Activated T-cell treated with anti-CD3 and anti-CD28 coated beads, Interleukin-2, amount 50 U/mL, for 48 hours (primary cell): ENCODE results near the gene MTG2.

Source experiments
- DNase-seq, 2 experiments: peaks; one replicate each; pipeline ENCODE4 v3.0.0-alpha.2; 2020

Gene MTG2, protein sequence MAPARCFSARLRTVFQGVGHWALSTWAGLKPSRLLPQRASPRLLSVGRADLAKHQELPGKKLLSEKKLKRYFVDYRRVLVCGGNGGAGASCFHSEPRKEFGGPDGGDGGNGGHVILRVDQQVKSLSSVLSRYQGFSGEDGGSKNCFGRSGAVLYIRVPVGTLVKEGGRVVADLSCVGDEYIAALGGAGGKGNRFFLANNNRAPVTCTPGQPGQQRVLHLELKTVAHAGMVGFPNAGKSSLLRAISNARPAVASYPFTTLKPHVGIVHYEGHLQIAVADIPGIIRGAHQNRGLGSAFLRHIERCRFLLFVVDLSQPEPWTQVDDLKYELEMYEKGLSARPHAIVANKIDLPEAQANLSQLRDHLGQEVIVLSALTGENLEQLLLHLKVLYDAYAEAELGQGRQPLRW

DNA sequence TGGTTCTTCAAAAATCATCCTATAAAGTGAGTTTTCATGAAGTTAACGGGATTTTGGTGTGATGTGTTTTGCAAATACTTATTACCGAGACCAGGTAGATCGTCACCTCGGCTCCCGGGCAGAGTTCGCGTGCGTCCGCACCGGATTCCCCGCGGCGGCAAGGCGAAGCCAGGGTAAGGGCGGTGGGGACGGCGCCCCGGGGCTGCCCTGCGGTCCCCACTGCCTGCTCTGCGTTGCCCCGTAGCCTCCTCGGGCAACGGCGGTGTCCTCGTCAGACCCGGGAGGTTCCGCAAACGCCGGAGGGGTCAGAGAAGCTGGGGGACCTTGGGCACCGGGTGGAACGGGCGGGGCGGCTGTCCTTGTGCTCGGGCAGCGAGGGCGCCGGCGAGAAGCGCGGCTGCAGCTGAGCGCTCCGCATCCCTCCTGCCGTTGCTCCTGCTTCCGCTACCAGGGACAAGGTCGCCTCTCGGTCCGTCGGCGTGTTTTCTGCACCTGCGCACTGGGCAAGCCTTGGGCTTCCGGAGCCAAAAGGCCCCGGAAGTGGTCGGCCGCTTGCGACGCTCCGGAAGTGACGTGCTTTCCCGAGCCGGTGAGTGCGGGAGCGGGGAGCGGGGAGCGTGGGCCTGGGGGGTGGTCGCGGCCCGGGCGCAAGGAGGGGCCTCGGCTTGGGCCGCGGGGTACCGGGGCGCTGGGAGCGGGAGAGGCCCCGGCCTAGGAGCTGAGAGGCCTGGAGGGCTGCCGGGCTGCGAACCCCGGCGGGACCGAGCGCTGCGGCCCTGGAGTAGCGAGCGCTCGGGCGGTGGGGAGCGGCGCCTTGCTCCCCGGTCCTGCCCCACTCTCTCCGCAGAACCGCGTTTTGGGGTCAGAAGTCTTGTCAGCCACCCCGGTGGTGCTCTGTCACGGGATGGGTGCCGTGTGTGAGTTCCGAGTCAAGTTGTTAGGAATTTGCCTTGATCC is at the start of gene MTG2:
MTG2 (plus strand) TSS at position 560 of the 957 bp plus-strand sequence. CDS start 10,393 bp downstream, outside the sequence.
- DNase-seq, result peak; percentile 95

GRCh38 chr20:62133051-62133845 is 49.6 kb upstream of the MTG2 start:
- no peak for DNase-seq

DNA sequence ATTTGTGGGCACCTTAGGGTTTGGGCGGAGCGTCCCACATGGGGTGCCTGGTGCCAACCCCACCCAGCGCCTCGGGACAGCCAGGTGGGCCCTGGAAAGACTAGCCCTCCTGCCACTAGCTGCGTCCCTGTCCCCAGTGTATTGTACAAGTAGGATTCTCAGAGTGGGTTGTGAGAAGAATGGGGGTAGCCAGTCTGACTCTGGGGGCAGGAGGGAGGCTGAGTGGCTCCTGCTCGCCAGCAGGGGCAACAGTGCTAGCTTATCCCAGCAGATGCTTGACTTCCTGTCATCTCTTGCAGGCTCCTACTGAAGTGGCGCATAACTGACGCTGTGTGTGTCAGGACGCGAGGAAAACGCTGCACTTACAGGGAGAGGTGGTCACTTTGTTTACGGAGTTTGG is 49.0 kb upstream of the MTG2 start:
- no peak for DNase-seq

DNA sequence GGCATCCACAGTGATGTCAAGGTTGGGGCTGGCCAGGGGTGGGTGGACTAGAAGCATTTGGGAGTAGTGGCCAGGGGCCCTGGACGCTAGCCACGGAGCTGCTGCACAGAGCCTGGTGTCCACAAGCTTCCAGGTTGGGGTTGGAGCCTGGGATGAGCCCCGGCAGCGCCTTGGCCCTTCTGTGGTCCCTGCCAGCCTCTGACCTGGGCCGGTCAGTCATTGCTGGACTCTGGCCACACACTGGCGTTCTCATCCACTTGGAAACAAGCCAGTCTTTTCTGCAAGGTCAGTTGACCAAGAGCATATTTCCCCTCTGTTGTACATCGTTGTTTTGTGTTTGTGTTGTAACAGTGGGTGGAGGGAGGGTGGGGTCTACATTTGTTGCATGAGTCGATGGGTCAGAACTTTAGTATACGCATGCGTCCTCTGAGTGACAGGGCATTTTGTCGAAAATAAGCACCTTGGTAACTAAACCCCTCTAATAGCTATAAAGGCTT is 48.0 kb upstream of the MTG2 start:
- no peak for DNase-seq

GRCh38 chr20:62135573-62136266 is 47.1 kb upstream of the MTG2 start:
- DNase-seq, result no peak

GRCh38 chr20:62136283-62137091 is 46.3 kb upstream of the MTG2 start:
- DNase-seq, result peak; percentile 68 to 73

DNA sequence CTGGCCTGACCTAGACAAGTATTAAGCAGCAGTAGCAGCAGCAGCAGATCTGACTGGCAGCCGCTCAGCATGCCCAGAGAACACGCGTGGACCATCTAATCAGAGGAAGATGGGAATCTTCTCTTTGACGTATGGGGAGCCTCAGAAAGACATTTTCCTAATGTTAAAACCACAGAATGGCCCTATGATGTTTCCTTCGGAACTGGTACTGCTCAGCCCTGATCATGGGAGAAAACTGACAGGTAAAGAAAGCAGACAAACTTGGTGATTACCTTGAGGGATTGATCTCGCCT is 45.8 kb upstream of the MTG2 start:
- no peak for DNase-seq

DNA sequence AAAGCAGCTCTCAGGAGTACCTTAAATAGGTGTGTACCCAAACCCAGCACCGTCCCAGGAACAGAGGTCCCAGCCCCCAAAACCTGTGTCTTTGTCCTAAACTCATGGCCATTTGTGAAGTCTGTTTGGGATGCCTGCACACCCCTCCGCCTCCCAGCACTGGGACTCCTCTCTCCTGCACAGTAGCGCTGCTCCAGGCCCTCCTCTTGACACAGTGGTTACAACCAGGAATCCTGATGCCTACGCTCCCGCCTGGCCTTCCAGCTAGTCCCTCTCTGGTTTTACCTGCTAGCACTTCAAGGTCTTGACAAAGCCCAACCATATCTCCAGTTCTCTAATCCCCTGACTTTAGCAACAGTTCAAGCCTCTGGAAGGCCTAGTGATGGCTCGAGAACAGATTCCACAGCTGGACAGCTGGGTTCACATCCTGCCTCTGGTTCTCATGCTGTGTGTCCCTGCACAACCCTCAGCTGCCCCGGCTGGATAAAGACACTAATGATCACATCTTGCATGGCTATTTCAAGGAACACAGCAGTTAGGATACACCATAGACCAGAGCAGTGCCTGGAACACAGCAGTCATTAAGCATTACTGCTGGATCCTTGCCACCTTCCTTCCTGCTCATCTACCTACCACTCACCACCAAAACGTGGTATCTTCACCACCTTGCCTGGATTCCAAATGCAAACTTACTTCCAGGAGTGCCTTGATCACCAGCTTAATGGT is 45.2 kb upstream of the MTG2 start:
- DNase-seq, result no peak

DNA sequence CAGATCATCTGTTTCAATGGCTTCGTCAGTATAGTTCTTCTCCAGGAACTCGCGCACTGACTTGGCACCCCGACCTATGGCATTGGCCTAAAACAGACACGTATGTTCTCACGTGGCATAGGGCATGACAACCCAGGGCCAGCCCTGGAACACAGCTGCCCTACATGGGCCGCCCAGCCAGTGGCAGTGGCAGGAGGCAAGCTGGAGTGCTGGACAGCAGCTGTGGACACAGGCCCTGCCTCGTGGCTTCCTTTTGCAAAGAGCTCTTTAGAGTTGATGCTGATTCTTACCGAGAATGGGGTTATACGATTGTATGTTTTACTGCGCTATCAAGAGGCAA is 44.7 kb upstream of the MTG2 start:
- DNase-seq, result no peak

GRCh38 chr20:62138912-62139311 is 43.9 kb upstream of the MTG2 start:
- no peak for DNase-seq

GRCh38 chr20:62139636-62140035 is 43.2 kb upstream of the MTG2 start:
- no peak for DNase-seq

DNA sequence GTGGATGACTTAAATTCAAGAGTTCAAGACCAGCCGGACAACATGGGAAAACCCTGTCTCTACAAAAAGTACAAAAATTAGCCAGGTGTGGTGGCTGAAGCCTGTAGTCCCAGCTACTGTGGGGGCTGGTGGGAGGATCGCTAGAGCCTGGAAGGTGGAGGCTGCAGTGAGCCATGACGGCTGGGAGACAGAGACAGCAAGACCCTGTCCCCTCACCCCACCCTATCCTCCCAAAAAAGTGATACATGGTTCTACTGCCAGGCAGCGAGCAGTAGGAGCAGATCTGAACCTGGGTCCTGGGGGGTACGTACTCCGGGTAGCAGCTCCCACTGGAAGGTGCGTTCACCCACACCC is 41.8 kb upstream of the MTG2 start:
- no peak for DNase-seq

GRCh38 chr20:62141397-62142251 is 41.2 kb upstream of the MTG2 start:
- peak; percentile 55 to 60 for DNase-seq

- DNase-seq, result peak in 1 of 2 experiments; percentile 48
Measured at GRCh38 chr20:62142252-62143080, 40.4 kb upstream of the MTG2 start.

- DNase-seq, result peak; percentile 84 to 89
Measured at GRCh38 chr20:62143081-62143956, 39.5 kb upstream of the MTG2 start, which contains the start of the genes PSMA7 and SS18L1. Gene PSMA7 (minus strand): TSS chr20:62143394. CDS start chr20:62143303, 91 bp downstream. Gene SS18L1 (plus strand): TSS chr20:62143769. CDS start chr20:62143821, 52 bp downstream.

DNA sequence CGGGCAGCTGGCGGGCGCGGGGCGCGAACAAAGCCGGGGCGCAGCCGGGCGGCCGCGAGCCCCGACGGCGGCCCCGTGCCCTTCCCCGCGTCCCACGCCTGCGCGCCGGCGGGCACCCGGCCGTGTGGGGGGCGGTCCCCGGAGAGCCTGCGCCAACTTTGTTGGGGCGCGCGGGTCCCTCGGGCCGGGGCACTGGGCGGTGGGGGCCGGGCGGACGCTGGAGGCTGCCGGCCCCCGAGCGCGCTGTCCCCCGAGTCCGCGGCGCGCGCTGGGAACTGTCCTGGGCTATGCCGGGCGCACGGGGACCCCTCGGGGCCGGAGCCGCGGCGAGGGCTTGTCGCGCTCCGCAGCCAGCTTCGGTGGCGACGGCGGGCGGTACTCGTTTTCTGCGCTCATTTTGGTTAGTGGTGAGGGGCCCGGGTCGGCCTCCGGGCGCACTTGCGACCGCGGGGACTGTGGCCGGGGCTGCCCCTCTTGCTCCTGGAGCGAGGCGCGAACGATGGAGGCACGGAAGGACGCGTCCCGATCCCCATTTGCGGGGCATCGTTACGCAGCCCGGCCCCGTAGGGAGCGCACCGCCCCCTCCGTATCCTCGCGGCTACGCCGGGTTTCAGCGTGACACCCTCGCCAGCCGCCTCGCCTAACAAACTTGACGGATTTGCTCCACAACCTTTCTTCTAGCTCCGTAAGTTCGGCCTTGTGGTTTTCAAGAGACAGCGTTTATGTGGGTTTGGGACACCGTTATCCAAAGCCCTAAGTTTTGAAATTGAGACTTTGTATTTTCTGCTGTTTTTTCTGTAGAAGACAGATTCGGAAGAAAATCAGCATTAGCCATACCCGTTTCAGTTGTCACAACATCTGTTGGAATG is 38.6 kb upstream of the MTG2 start:
- peak; percentile 79 for DNase-seq

DNA sequence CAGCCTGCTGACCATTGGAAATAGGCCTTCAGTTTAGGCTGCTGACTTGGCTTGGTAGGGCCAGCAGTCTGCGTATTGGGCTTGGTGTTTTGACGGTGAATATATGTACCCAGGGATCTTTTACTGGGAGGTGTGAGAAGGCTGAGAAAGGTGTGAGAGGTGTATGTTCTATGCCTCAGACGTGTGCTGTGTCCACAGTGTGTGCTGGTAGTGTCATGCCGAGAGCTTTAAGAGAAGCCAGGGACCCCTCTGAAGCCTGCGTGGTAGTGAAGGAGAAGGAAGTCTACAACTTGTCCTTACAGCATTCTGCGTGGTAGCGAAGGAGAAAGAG is 37.2 kb upstream of the MTG2 start:
- DNase-seq, result no peak
